HG03039 (cell line): ENCODE results near the gene SLC19A2.
"Not testable (repeated sequence)": the region's sequence is repeated elsewhere in the genome, so short reads cannot be mapped to it uniquely, and the experiment has no call there.

Experiments
- ATAC-seq: cut with Tn5 transposase; IDR thresholded peaks from one replicate; pipeline ENCODE4 v1.9.1; 2021; ENCODE audit warnings: mild to moderate bottlenecking, moderate library complexity; ENCODE audit not compliant: unreplicated experiment

SLC19A2 gene

DNA sequence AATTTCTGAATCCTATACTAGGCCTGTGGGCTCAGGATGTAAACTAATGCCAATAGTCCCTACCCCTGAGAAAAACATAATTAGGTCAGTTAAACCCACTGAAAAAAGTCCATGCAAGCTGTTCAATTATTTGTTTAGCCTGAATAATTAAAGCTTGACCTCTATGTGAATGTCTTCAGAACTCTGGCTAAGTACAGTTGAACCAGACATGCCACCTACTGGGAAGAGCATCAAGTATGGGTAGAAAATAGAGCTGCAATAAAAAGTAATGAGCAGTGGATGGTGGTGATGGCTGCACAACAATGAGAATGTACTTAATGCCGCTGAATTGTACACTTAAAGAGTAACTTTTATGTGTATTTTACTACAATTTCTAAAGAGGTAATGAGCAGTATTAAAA lies 23.6 kb upstream of the SLC19A2 start:
- ATAC-seq = no peak

DNA sequence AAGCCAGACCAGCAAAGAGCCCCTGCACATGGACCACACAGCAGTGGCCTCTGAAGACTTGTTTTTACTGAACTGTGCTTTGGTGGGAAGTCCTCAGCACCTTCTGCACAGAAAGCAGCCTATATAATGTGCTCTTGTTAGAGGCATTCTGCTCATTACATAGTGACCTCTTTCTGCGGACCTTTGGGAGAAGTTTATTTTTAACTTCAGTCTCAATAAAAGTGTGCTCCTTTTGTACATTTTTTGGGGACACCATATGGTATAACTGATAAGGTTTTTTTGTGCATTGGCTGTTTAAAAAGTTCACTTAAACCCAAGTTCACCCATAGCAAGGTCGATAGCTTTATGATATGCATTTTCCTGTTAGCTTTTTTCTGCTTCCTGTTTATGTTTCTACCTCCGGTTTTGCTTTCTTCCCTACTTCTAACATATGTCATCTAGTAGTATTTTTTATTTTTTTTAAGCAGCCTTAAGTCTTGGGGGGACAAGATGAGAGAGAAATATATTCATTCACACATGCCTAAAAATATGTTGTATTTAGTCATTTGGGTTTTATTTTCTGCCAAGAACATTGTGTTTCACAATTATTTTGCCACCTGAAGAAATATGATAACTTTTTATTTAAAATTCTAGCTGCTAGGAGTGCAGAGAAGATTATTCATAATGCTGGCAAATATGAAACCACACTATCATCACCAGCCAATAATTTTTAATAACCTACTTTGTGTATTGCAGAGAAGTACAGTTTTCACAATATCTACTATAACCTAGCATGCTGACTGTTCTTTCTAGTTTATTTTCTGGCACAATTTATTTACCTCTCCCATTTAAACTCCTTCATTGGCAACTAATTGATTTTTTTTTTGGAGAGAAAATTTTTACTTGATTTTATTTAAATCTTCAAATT lies 22.9 kb upstream of the SLC19A2 start:
- ATAC-seq = no peak

DNA sequence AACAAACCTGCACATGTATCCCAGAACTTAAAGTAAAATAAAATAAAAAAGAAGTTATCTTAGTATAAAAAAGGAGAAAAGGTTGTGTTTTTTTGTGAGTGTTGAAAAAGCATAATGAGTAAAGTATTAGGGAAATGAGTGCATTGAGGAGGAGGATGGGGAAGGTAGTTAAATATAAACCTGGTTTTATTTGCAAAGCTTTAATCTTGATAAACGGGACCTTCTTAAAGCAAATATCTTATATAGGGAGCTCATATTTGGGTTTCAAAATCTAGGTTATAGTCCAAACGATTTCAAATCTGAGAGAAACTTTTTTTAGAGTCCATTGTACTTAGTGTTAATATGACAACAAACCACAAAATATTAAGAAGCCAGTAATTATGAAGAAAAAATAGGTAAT lies 21.7 kb upstream of the SLC19A2 start:
- no peak for ATAC-seq

DNA sequence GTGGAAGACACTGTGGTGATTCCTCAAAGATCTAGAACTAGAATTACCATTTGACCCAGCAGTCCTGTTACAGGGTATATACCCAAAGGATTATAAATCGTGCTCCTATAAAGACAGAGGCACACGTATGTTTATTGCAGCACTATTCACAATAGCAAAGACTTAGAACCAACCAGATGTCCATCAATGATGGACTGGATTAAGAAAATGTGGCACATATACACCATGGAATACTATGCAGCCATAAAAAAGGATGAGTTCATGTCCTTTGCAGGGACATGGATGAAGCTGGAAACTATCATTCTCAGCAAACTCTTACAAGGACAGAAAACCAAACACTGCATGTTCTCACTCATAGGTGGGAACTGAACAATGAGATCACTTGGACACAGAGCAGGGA lies 17.9 kb upstream of the SLC19A2 start:
- not testable (repeated sequence) for ATAC-seq

DNA sequence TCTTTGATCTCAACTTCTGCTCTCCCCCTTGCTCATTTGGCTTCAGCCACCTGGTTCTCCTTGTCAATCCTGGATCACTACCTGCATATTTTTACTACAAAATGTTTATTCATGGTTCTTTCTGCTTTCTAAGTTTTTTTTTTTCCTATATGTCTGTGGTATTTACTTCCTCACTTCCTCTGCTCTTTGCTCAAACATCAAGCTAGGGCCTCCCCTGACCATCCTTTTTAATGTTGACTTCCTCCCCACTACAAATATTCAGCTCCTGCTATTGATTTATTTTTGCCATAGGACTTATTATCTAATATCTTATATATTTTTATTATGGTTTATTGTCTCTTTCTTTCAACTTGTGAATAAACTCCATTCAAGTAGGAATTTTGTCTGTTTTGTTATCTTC lies 14.1 kb upstream of the SLC19A2 start:
- ATAC-seq = no peak

DNA sequence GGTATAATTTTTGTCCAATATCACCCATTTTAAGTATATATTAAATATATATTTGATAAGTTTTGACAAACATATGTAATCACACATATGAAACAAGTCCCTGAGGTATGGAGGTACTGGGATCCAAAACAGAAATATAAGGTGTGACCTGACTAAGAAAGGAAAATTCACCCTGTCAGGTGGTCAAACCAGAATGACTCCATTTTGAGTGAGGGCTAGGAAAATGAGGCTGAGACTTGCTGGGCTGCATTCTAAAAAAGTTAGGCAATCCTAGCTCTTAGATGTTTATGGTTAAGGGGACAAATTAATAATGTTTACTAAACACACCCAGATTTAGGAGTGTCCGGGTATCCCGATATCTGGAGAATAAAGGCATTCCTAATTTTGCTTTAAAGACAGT lies 11.6 kb upstream of the SLC19A2 start:
- no peak for ATAC-seq

DNA sequence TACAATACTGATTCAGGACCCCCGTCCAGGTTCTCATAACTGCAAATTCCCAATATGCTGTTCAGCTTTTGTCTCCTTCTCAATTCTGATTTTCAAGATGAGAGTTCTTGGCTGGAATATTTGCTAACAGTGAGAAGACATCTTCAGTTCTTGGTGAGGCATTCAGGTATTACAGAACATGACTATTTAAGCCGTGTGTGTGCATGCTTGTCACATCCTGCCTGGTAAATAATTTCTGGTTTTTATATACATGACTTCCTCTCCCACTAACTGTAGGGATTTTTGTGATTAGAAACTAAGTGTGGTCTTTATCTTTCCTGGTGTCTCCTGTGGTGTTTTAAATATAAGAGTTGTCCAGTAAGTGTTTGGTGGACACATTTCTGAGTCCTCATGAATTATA lies 10.2 kb upstream of the SLC19A2 start:
- ATAC-seq = no peak

DNA sequence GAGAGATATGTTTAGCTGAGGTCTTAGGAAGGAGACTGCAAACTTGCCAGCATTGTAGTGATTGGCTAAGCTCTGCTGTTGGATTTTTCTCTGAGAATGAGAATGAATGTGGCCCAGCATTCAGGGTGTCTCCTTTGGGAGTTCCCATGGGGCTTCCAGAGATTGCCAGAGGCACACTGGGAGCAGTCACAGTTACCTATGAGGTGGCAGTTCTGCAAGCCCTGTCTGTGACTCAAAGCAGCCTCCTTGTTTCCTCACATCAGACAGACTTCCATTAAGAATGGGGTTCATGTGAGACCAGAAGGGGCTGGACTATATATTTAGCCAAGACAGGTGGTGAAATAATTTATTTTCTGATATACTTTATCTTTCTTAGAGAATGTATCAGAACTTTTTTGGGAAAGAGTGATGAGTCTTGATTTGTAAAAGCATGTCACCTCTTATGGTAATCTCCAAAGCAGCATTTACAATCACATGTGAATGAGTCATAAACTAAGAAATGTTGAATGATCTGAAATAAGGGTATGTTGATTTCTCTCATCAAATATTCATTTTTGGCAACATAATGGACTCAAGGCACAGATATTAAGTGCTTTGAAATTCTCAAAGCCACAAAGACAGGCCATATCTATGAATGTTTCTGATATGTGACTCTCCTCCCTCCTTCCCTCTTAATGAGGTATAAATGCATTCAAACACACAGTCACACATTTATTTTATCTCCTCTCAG lies 9.5 kb upstream of the SLC19A2 start:
- ATAC-seq = no peak

DNA sequence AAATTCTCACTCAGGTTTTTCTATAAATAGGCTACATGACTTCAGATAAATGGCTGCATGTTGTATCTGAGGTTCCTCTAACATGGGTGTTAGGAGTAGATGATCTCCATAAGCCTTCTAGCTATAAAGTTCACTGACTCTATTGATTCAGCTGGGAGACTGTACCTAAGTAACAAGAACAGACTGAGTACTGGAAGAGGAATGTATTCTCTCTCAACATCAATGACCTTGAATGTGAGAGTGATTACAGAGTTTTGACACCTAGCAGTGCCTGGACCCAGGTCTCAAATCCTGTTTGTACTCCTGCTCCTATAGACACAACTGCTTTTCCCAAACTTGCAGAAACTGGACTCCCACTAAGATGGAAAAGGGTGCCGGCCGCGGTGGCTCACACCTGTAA lies 8.6 kb upstream of the SLC19A2 start:
- no peak for ATAC-seq

DNA sequence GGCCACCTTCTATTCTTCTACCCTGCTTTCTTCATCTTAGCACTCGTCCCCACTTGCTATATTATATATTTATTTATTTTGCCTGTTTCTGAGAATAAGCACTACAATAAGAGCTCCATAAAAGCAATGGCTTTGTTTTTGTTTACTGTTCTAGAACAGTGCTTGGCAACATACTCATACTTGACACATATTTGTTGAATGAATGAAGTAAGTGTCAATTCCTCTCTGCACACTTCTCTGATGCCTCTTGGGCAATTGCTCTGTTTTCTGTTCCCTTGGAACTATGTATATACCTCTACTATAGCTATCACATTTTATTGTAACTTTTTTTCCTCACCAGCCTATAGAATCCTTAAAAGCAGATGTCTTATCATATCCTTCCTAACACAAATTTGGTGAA lies 7.5 kb upstream of the SLC19A2 start:
- no peak for ATAC-seq

DNA sequence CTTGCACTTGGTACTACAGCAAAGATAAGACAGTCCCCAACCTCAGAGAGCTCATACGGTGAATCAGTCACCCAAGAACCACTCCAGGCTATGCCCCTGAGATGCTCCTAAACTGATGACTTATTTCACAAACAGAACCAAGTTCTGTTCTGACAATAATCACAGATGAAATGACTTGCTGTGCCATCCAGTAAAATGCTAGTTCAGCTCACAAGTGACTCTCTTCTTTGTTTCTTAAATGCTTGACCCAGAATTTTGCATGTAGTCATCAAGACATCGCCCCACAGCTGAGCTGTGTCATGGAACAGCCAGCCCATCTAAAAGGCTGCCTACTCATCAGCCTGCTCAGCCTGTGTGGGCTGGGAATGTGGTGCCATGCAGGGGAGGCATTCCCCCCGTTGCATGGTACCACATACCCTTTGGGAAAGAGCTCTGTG lies 6.1 kb upstream of the SLC19A2 start:
- peak; percentile 63 for ATAC-seq

DNA sequence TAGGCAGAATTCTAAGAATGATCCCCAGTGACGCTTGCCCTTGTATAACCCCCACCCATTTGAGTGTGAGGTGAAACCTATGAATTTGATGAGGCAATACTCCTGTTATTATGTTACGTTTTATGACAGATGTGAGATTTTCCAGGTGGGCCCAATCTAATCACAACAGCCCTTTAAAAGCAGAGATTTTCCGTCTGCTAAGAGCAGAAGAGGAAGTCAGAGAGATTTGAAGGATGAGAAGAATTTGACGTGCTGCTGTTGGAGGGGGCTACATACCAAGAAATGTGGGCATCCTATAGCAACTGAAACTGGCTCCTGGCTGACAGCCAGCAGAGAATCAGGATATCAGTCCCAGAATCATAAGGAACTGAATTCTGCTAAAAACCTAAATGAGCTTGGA lies 2.4 kb upstream of the SLC19A2 start:
- ATAC-seq = no peak

DNA sequence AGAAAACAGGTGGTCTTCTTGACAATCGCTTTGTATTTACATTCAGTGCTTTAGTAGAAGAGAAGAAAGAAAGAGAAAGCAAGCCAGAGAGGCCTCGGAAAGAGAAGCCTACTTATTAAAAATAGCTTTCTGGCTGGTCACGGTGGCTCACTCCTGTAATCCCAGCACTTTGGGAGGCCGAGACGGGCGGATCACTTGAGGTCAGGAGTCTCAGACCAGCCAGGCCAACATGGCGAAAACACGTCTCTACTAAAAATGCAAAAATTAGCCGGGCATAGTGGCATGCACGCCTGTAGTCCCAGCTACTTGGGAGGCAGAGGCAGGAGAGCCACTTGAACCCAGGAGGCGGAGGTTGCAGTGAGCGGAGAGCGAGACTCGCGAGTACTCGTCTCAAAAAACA lies 1.8 kb upstream of the SLC19A2 start:
- ATAC-seq = no peak

DNA sequence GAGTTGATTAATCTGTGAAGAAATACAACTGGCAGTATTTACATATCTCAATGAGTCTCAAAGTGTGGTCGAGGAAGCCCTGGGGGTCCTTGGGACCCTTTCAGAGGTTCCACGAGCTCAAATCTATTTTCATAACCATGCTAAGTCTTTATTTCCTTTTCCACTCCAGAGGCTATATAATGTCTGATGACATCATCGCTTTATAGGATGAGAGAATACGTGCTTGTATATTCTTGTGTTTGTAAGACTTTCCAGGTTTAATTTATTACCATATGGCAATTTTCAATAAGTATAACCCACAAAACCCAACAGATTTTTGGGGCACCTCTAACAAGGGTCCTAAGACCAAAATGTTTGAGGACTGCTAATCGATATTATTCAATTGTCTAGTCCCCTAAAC lies 1.4 kb upstream of the SLC19A2 start:
- no peak for ATAC-seq

DNA sequence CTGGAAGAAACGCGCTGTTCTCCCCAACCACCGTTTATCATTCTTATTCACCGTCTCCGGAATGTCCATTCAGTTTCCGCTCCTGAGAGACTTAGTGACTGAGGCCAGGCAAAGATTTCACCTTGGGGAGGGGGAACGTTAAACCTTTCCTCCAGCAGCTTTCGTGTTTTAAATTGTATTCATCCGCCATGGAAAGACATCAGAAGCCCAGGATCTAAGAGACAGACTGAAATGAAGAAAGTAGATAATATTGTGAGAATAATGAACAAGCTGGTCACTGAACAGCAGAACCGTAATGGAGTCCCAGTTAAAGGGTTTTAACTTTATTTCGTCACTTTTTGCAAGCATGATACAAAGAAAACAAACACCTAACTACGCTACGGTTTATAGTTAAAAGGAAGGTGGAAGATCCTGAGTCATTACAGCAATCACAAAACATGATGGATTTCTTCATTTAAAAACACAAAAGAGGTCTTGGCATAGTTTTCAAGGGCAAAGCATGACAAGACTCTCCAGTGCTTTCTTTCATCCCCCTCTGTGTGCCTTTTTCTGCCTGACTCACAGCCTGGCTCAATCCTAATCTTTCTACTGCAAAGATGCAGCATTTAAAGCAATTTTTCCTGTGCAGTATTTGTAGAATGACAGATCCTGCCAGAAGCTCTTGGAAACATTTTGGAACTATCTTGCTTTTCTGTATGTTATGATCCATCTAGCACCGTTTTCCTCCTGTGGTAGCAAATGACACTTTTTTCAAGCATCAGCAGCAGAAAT lies 722 bp upstream of the SLC19A2 start:
- no peak for ATAC-seq

DNA sequence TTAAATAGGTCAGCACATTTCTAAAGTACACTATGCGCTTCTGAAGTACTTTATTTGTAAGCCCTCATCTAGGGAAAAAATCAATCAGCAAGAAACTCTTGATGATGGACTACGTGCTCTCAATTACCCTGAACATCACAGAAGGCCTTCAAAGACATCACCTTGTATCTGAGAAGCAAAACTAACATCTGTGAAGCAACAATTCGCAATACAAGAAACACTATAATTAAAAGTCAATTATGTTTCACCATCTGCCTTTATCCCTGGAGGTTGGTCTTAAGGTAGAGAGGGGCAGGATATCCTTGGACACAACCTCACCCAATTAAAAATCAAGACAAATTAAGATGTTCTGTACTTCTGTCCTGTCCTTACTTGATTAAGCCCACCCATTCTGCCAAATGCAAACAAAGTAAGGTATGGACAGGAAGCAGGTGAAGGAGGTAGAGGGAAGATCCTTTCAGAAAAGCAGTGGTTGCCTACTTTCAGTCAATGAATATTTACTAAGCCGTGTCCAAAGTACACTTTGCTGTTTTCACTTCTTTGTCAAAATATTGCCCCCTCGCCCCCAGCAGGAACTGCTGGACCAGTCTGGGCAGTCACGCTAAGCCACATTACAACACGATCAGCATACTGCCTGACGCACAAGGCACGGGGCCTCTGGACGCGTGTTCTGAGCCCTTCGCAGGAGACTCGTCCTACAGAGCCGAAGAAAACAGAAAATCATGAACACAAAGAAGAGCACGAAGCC lies 887 bp downstream of the SLC19A2 start:
- ATAC-seq = peak; percentile 12

DNA sequence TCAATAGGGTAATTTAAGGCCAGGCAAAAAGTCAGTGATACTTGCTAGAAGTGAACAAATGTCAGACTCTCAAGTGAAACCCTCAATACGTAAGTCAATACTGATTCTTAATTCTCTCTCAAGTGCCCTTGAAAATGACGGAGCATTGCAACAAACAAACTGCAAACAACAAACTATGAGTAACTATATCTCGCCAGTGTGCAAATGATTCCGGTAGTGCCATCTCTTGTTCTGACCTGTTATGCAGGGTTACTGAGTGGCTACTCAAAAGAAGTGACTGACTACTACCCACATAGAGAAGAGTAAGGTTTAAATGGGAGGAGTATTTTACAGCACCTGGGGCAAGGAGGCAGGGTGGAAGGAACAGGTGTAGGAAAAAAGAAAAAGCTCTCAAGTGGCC lies 1.6 kb downstream of the SLC19A2 start:
- no peak for ATAC-seq

DNA sequence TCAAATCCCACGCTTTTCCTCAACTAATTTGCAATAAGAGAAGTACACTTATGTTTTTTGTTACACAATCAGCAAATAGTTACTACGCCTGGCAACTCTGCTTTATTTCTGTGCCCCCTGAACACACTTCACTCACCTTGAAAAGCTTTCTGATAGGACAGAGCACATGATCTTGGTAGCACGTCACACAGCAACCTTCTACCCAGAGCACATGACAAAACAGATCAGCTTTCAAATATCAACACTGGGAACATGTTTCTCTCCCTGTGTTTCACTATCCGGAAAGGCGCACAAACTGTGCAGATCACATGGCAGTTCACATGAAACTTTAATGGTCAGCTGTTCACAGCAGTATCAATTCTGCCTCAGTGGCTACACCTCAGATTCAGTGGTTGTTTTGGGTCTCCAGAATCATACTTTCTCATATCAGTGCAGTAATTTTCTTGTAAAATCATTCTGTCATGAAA lies 2.2 kb downstream of the SLC19A2 start:
- no peak for ATAC-seq

DNA sequence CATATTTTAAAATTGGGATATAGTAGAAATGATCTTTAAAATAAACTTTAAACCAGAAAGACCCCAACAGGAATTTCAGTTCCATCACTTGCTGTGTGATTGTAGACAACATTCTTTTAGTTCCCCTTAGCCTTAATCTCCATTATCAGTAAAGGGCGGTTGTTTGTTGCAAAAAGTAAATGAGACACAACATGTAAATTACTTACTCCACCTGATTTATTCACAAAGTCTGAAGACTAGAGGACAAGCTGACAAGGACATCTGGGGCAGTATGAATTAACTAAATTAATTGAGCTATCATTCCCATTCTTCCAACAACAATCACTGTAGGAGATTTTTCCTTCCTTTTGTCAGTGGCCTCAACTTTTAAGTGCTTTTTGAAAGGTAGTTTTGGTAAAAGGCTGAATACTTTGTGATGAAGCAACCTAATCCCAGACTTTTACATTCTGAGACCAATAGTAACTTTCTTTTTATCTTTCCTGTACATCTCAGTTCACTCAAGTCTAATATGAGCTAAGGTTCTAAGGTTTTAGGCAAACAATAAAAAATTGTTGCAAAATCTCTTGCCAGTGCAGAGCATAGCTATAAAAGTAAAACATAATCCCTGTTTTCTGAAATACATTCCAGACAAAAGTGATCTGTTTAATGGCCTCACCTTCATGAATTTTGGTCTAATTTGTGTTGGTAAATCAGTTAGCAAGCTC lies 6.2 kb downstream of the SLC19A2 start:
- ATAC-seq = no peak

DNA sequence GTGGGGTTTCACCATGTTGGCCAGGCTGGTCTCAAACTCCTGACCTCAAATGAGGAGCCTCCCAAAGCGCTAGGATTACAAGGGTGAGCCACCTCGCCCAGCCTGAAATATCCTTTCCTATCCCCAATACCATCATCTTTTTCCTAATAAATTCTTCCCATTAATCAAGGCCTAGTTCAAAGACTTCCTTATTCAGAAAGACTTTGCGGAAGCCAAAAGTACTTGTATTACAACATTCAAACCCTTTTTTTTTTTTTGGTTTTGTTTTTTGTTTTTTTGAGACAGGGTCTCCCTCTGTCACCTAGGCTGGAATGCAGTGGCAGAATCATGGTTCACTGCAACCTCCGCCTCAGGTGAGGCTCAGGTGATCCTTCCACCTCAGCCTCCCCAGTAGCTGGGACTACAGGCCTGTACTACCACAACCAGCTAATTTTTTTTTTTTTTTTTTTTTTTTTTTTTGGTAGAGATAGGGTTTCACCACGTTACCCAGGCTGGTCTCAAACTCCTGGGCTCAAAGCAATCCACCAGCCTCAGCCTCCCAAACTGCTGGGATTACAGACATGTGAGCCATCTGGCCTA lies 7.6 kb downstream of the SLC19A2 start:
- ATAC-seq = no peak
